GM19193 (cell line): ENCODE data around the gene B3GALNT2.

Experiments
- POLR2A ChIP-seq: IDR thresholded peaks from 4 replicates; pipeline ENCODE4 v1.6.1; 2011; ENCODE audit not compliant: insufficient read depth, insufficient read length; ENCODE audit errors: extremely low read depth

The B3GALNT2 gene

GRCh38 chr1:235504122-235504493 lies at the start of gene B3GALNT2:
Gene B3GALNT2, minus strand, starts transcription at chr1:235504452. Its CDS starts 200 bp downstream, at chr1:235504252.
- peak; percentile 57 for TF ChIP-seq POLR2A

GRCh38 chr1:235553112-235553551 lies 48.9 kb upstream of the B3GALNT2 start:
- TF ChIP-seq POLR2A: no peak

DNA sequence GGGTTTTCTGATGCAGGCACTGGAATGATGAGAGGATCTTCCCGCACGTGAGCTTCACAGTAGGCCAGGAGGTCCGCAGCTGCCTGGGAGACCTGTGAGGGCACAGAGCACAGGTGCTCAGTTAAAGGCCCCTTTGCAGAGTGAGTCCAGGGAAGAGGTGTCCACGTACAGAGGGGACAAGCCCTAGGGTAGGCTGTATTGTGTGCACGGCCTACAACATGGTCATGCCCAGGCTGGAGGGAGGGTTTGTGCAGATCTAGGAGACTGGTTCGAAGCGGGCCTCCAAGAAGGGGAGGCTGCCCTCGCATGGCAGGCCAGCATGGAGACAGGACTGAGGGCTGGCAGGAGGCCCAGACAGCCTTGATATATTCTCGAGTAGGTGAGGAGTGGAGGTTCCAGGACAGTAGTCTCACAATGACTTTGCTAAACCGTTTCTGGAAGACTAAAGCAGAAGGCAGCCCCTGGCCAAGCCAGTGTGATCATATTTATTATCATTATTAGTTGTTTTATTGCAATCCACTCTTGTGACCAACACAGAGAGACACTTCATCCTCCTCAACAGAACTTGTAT lies 48.0 kb upstream of the B3GALNT2 start:
- no peak for TF ChIP-seq POLR2A

GRCh38 chr1:235549351-235550139 lies 45.3 kb upstream of the B3GALNT2 start:
- TF ChIP-seq POLR2A: no peak

DNA sequence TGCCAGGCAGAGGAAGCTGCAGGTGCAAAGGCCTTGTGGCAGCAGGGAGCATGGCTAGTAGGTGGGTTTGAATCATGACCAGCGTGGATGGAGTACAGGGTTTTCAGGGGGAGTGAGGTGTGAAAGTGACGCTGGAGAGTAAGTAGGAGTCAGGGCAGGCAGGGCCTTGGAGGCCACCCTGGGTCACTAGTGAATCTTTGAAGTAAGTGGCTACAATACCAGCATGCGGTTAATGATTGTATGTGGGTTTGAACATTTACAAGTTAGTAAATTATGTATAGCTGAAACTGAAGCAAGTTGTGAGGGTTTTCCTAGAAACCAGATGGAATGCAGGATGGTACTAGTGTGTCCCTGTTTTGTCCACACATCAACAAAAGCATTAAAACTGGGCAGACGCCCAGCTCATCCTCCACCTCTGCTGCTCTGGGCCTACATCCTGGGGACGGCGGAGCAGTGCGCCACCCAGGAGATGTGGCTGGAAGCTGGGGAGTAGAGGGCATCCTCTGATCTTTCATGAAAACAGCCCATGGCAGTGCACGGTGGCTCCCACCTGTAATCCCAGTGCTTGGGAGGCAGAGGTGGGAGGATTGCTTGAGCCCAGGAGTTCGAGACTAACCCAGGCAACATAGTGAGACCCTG lies 41.2 kb upstream of the B3GALNT2 start:
- no peak for TF ChIP-seq POLR2A

GRCh38 chr1:235533476-235534168 lies 29.4 kb upstream of the B3GALNT2 start:
- no peak for TF ChIP-seq POLR2A

DNA sequence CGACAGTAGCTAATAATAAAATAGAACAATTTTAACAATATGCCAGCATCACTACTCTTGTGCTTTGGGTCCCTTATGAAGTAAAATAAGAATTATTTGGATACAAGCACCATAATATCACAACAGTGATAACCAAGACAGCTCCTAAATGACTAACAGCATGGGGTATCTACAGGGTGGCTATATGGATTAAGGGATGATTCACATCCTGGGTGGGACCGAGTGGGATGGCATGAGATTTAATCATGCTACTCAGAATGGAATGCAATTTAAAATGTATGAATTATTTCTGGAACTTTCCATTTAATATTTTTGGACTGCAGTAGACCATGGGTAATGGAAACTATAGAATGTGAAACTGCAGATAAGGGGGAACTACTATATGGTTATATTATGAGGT lies 28.1 kb upstream of the B3GALNT2 start:
- no peak for TF ChIP-seq POLR2A

DNA sequence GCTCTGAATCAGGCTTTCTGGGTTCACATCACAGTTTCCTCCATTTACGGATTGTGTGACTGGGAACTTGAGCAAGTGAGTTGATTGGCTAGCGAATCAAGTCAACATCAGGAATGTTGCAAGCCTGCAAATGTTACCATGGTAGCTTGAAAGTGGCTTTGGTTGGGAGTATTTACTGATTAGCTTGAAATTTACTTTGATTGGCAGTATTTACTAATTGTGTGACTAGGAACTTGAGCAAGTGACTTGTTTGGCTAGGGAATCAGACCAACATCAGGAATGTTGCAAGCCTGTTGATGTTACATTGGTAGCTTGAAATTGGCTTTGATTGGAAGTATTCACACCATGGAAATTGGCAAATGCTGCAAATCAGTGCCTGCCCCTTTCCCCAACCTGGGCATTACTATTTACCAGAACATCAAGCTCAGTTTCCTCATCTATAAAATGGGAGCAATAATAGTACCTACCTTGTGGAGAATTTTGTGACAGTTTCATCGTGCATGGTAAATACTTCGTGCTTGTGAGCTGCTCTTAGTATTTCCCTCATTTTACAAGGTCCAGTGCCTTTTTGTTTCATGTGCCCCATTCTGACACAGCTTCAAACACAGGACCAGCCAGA lies 23.1 kb upstream of the B3GALNT2 start:
- no peak for TF ChIP-seq POLR2A

DNA sequence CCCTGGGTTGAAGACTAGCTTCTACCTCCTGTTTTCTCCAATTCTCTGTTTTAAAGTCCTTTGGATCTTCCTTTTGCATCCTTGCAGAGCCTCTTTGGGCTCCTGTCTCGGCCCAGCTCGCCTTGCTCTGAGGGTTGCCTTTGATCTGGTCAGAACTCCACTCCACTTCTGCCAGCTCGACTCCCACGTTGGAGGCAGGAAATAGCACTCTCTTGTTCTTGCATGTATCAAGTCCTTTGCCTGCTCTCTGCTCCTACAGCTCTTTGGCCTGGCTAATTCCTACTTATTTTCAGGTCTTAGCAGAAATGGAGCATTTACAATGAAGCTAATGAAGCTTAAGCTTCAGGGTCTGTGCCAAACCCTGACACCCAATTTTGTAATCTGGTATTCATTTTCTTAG lies 21.1 kb upstream of the B3GALNT2 start:
- TF ChIP-seq POLR2A: no peak

DNA sequence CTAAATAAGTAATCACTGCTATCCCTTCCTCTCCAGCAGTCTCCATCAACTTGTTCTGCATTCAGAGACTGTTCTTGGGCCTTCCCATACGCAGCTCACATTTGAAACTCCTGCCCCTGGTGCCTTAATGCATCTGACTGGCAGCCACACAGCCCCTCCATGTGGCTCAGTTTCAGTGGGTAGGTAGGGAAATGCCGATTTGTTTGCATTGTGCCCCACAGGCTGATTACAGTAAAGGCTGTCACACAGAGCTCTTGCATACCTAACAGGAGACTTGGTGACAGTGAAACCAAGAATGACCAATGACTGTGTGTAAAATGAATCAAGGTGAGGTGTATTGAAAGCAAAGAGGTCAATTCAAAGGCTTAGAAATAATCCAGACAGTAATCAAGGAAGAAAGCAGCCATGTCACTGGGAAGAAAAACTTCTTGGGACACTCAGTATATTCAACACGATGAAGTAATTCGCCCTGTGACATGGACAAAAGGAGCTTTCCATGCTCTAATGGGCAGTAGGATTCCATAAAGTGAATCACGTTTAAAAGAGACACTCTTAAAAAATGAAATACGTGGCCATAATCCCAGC lies 12.7 kb upstream of the B3GALNT2 start:
- no peak for TF ChIP-seq POLR2A

GRCh38 chr1:235515844-235516512 lies 11.7 kb upstream of the B3GALNT2 start:
- TF ChIP-seq POLR2A: no peak

GRCh38 chr1:235513495-235514366 lies 9.5 kb upstream of the B3GALNT2 start:
- no peak for TF ChIP-seq POLR2A

DNA sequence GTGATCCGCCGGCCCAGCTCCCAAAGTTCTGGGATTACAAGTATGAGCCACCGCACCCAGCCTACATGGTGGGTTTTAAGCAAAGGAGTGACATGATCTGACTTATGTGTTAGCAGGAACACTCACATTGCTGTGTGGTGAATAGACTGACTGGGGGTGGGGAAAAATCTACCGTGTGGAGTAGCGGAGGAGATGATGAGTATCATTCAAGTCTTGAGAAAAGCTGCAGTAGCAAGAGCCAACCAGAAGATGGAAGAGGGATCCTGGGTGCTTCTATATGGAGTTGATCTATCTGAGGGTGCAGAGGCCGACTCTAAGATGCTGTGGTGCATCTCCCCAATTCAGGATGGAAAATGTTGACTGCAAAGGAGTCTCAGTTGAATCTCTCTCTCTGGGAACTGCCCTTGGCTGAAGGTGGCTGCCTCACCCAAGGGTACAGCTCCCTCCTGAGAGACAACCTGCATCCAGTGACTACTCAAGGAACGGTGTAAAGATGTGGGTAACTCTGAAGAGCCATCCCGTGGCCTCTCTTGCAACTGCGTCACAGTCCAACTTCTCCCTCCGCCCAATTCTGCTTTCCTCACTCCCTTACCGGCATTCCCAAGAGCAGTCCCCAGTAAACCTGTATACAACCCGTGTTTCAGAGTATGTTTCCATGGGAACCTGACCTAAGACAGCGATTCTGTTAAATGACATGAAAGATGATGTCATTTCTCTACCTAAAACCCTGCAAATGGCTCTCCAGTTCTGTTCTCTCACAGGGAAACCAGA lies 7.4 kb upstream of the B3GALNT2 start:
- TF ChIP-seq POLR2A: no peak

DNA sequence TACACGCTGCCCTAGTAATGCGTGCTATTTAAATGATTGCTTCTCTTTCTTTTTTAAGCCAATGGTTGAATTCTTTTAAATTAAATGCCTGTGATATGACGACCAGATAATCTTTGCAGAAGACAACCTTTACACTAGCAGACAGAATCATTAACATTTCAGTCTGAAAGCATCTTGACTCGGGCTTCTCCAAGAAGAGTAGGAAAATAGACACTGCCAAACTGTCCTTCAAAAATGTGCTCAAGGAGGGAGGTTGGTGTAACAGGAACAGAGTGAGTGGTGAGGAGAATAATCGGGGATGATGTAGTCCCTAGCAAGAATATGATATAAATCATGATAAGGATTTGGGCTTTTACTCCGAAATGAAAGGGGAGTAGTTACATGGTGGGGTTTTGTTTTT lies 6.6 kb upstream of the B3GALNT2 start:
- TF ChIP-seq POLR2A: no peak
